Fibroblast of lung (primary cell): Measurements from ENCODE around the gene CCDC183.

Experiments used
- EZH2 ChIP-seq: IDR thresholded peaks from 2 replicates; pipeline ENCODE4 v1.5.1; 2012; ENCODE audit warnings: low read length, control low read depth, mild to moderate bottlenecking; ENCODE audit errors: missing control alignments
- TF ChIP-seq, protein P1 (sequence below), 2 donors: IDR thresholded peaks in 1 of 2; conservative IDR thresholded peaks in 1 of 2; 1 replicate in 1 of 2; 2 replicates in 1 of 2; pipeline ENCODE4 v1.5.1; 2011 to 2012; ENCODE audit warnings: low read length in 2 of 2, control low read depth in 1 of 2, inconsistent platforms in 1 of 2, low read depth in 1 of 2, mild to moderate bottlenecking in 1 of 2

DNA sequence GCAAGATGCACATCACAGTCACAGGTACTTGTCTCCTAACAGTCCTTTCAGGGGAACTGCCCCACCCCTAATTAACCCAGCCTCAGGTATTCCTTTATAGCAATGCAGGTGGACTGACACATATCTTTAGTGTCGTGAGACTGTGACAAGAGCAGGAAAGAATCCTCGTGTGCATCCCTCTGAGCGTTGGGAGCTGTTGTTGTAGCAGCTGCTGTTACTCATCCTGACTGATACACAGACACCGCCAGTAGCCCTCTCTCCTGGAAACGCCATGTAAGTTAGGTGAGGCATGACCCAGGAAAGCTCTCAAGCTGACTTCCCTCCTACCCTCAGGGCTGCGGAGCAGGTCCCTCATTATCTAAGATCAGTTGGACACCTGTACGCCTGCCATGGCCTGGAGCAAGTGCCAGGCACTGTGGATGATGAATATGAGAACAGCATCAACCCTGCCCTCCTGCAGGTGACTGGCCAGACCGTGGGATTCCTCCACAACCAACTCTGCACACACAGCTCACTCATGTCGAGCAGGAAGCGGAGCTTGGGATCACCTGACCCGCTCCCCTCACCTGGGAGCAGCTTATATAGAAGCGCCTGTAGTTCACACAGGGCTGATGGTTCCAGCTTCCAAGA is 21.6 kb upstream of the CCDC183 start:
- TF ChIP-seq EZH2: no peak
- TF ChIP-seq, protein P1, sequence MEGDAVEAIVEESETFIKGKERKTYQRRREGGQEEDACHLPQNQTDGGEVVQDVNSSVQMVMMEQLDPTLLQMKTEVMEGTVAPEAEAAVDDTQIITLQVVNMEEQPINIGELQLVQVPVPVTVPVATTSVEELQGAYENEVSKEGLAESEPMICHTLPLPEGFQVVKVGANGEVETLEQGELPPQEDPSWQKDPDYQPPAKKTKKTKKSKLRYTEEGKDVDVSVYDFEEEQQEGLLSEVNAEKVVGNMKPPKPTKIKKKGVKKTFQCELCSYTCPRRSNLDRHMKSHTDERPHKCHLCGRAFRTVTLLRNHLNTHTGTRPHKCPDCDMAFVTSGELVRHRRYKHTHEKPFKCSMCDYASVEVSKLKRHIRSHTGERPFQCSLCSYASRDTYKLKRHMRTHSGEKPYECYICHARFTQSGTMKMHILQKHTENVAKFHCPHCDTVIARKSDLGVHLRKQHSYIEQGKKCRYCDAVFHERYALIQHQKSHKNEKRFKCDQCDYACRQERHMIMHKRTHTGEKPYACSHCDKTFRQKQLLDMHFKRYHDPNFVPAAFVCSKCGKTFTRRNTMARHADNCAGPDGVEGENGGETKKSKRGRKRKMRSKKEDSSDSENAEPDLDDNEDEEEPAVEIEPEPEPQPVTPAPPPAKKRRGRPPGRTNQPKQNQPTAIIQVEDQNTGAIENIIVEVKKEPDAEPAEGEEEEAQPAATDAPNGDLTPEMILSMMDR (conservative IDR thresholded peaks at IDR 0.05 in 1 of 2, IDR thresholded peaks at IDR 0.05 in 1 of 2; ENCODE audit: low read depth in 1 of 2, low read length in 2 of 2): no peak
